ENCODE results near the gene SLC1A4.
"Not testable (repeated sequence)": the region's sequence is repeated elsewhere in the genome, so short reads cannot be mapped to it uniquely, and the experiment has no call there.

SLC1A4 gene

GRCh38 chr2:64966017-64966416, 23.2 kb upstream of the SLC1A4 start:
- DNase-seq (ENCODE audit: low spot score) = no peak

GRCh38 chr2:64966839-64967238, 22.4 kb upstream of the SLC1A4 start:
- DNase-seq (ENCODE audit: low spot score) = no peak

- no peak for DNase-seq (ENCODE audit: low spot score)
Observed at GRCh38 chr2:64967601-64968000, 21.6 kb upstream of the SLC1A4 start.

GRCh38 chr2:64969086-64969485, 20.1 kb upstream of the SLC1A4 start:
- not testable (repeated sequence) for DNase-seq (ENCODE audit: low spot score)

GRCh38 chr2:64970495-64970894, 18.7 kb upstream of the SLC1A4 start:
- DNase-seq (ENCODE audit: low spot score) = no peak

- DNase-seq (ENCODE audit: low spot score) = no peak
Observed at GRCh38 chr2:64972426-64972825, 16.8 kb upstream of the SLC1A4 start.

- DNase-seq (ENCODE audit: low spot score) = no peak
Observed at GRCh38 chr2:64972876-64973275, 16.3 kb upstream of the SLC1A4 start.

- peak; percentile 75 for DNase-seq (ENCODE audit: low spot score)
Observed at GRCh38 chr2:64975232-64975821, 13.9 kb upstream of the SLC1A4 start.

GRCh38 chr2:64976276-64976675, 12.9 kb upstream of the SLC1A4 start:
- no peak for DNase-seq (ENCODE audit: low spot score)

GRCh38 chr2:64978514-64979268, 10.5 kb upstream of the SLC1A4 start:
- peak; percentile 54 for DNase-seq (ENCODE audit: low spot score)

- no peak for DNase-seq (ENCODE audit: low spot score)
Observed at GRCh38 chr2:64979744-64980143, 9.5 kb upstream of the SLC1A4 start.

- no peak for DNase-seq (ENCODE audit: low spot score)
Observed at GRCh38 chr2:64980183-64980582, 9.0 kb upstream of the SLC1A4 start.

- no peak for DNase-seq (ENCODE audit: low spot score)
Observed at GRCh38 chr2:64982311-64982857, 6.8 kb upstream of the SLC1A4 start.

- DNase-seq (ENCODE audit: low spot score) = no peak
Observed at GRCh38 chr2:64982932-64983331, 6.3 kb upstream of the SLC1A4 start.

GRCh38 chr2:64985447-64985846, 3.8 kb upstream of the SLC1A4 start:
- DNase-seq (ENCODE audit: low spot score) = no peak

- DNase-seq (ENCODE audit: low spot score) = peak; percentile 43
Observed at GRCh38 chr2:64987001-64987955, 1.9 kb upstream of the SLC1A4 start.

- DNase-seq (ENCODE audit: low spot score) = no peak
Observed at GRCh38 chr2:64987956-64988419, 1.2 kb upstream of the SLC1A4 start.

GRCh38 chr2:64988420-64989125, 626 bp upstream of the SLC1A4 start:
- peak; percentile 91 for DNase-seq (ENCODE audit: low spot score)

- peak; percentile 53 for DNase-seq (ENCODE audit: low spot score)
Observed at GRCh38 chr2:64989982-64990614, 899 bp downstream of the SLC1A4 start.

- DNase-seq (ENCODE audit: low spot score) = peak; percentile 10
Observed at GRCh38 chr2:64990876-64991275, 1.7 kb downstream of the SLC1A4 start.

- DNase-seq (ENCODE audit: low spot score) = no peak
Observed at GRCh38 chr2:64992218-64992617, 3.0 kb downstream of the SLC1A4 start.

Data from GM03348 (cell line).